Stimulated activated naive CD8-positive, alpha-beta T cell treated with anti-CD3 and anti-CD28 coated beads, Interleukin-15, amount 100 ng/mL, for 72 hours (primary cell): ENCODE results near the gene JSRP1.

Source experiments
- ATAC-seq: fragments of 150-1000 bp; cut with Tn5 transposase; 2 replicates; pipeline ENCODE4 v1.10.0; 2021; ENCODE audit warnings: mild to moderate bottlenecking, moderate library complexity
- DNase-seq, 2 donors: peaks; one replicate each; pipeline ENCODE4 v3.0.0; 2021 to 2022
- H3K27ac Mint-ChIP-seq, 2 donors: one replicate each; pipeline ENCODE4 v1.8.0; 2022; ENCODE audit warnings: mild to moderate bottlenecking in 2 of 2, mixed read lengths in 2 of 2, moderate library complexity in 2 of 2
- H3K27me3 Mint-ChIP-seq: one replicate; pipeline ENCODE4 v1.8.0; 2022; ENCODE audit warnings: mixed read lengths
- H3K4me1 Mint-ChIP-seq: one replicate; pipeline ENCODE4 v1.8.0; 2022; ENCODE audit warnings: mild to moderate bottlenecking, mixed read lengths
- H3K4me3 Mint-ChIP-seq, 2 donors: one replicate each; pipeline ENCODE4 v1.8.0; 2022; ENCODE audit warnings: mild to moderate bottlenecking in 2 of 2, mixed read lengths in 2 of 2, moderate library complexity in 1 of 2
- H3K9me3 Mint-ChIP-seq, 2 donors: one replicate each; pipeline ENCODE4 v1.8.0; 2022; ENCODE audit warnings: mixed read lengths in 2 of 2

JSRP1 gene

GRCh38 chr19:2246801-2247361 lies 9.3 kb downstream of the JSRP1 start:
- Mint-ChIP-seq H3K4me3 (no peak overlapping the region), H3K27me3 (peaks cover 14% of the 10 kb centered on the region), H3K4me1 (peaks cover 31% of the 10 kb centered on the region), H3K9me3 (no peaks in the 10 kb centered on the region), H3K27ac (no peak overlapping the region)
- ATAC-seq, result no peak
- DNase-seq, result no peak

GRCh38 chr19:2246014-2246620 lies 10.1 kb downstream of the JSRP1 start:
- Mint-ChIP-seq H3K4me1 (peaks cover 33% of the 10 kb centered on the region), H3K4me3 (no peak overlapping the region), H3K9me3 (no peaks in the 10 kb centered on the region), H3K27ac (peak overlapping the region in 1 of 2 donors; percentile 61), H3K27me3 (peaks cover 11% of the 10 kb centered on the region)
- DNase-seq (no peak), ATAC-seq (no peak)

- Mint-ChIP-seq H3K4me3 (no peak overlapping the region), H3K9me3 (no peaks in the 10 kb centered on the region), H3K27ac (no peak overlapping the region), H3K4me1 (peaks cover 37% of the 10 kb centered on the region), H3K27me3 (peaks cover 5% of the 10 kb centered on the region)
- ATAC-seq (no peak), DNase-seq (no peak)
Observed at GRCh38 chr19:2245273-2245672, 10.9 kb downstream of the JSRP1 start.

- Mint-ChIP-seq H3K9me3 (no peaks in the 10 kb centered on the region), H3K27me3 (no peaks in the 10 kb centered on the region), H3K27ac (no peak overlapping the region), H3K4me1 (peaks cover 38% of the 10 kb centered on the region), H3K4me3 (no peak overlapping the region)
- ATAC-seq (no peak), DNase-seq (no peak)
Observed at GRCh38 chr19:2244486-2244885, 11.7 kb downstream of the JSRP1 start.

- DNase-seq (no peak), ATAC-seq (no peak)
- Mint-ChIP-seq H3K27ac (no peak overlapping the region), H3K9me3 (no peaks in the 10 kb centered on the region), H3K4me3 (no peak overlapping the region), H3K27me3 (no peaks in the 10 kb centered on the region), H3K4me1 (peaks cover 42% of the 10 kb centered on the region)
Observed at GRCh38 chr19:2244125-2244411, 12.1 kb downstream of the JSRP1 start.

- Mint-ChIP-seq H3K27me3 (no peaks in the 10 kb centered on the region), H3K4me1 (peaks cover 48% of the 10 kb centered on the region), H3K9me3 (no peaks in the 10 kb centered on the region), H3K27ac (peak overlapping the region in 1 of 2 donors; percentile 78), H3K4me3 (no peak overlapping the region)
- ATAC-seq (no peak), DNase-seq (no peak)
Observed at GRCh38 chr19:2243274-2244124, 12.7 kb downstream of the JSRP1 start.

- H3K4me3 Mint-ChIP-seq, result no peak overlapping the region
Observed at GRCh38 chr19:2242816-2243215, 13.4 kb downstream of the JSRP1 start.

GRCh38 chr19:2242092-2242537 lies 14.1 kb downstream of the JSRP1 start:
- ATAC-seq (no peak), DNase-seq (no peak)
- no peak overlapping the region for H3K27ac Mint-ChIP-seq
- peaks cover 60% of the 10 kb centered on the region for H3K4me1 Mint-ChIP-seq
- H3K27me3 Mint-ChIP-seq, result no peaks in the 10 kb centered on the region
- H3K4me3 Mint-ChIP-seq, result peak overlapping the region in 1 of 2 donors; percentile 17
- H3K9me3 Mint-ChIP-seq, result no peaks in the 10 kb centered on the region

More at GRCh38 chr19:2242816-2243215, 13.4 kb downstream of the JSRP1 start:
- DNase-seq (no peak), ATAC-seq (no peak)
- Mint-ChIP-seq H3K4me1 (peaks cover 55% of the 10 kb centered on the region), H3K27me3 (no peaks in the 10 kb centered on the region), H3K9me3 (no peaks in the 10 kb centered on the region), H3K27ac (peak overlapping the region in 1 of 2 donors; percentile 45)

GRCh38 chr19:2240881-2241760 lies 15.1 kb downstream of the JSRP1 start:
- Mint-ChIP-seq H3K9me3 (no peaks in the 10 kb centered on the region), H3K27me3 (no peaks in the 10 kb centered on the region), H3K4me3 (peak overlapping the region; percentile 96 to 99), H3K27ac (peak overlapping the region; percentile 33 to 93), H3K4me1 (peaks cover 68% of the 10 kb centered on the region)
- ATAC-seq, result no peak
- no peak for DNase-seq

- Mint-ChIP-seq H3K27ac (peak overlapping the region; percentile 89 to 94), H3K4me3 (peak overlapping the region; percentile 96 to 99), H3K9me3 (no peaks in the 10 kb centered on the region), H3K27me3 (no peaks in the 10 kb centered on the region), H3K4me1 (peaks cover 74% of the 10 kb centered on the region)
- no peak for DNase-seq
- ATAC-seq, result no peak
Observed at GRCh38 chr19:2239771-2240770, 16.1 kb downstream of the JSRP1 start.

GRCh38 chr19:2239173-2239572 lies 17.0 kb downstream of the JSRP1 start:
- peak overlapping the region; percentile 96 to 99 for H3K4me3 Mint-ChIP-seq
- H3K27me3 Mint-ChIP-seq, result no peaks in the 10 kb centered on the region
- no peaks in the 10 kb centered on the region for H3K9me3 Mint-ChIP-seq
- peaks cover 83% of the 10 kb centered on the region for H3K4me1 Mint-ChIP-seq
- no peak for ATAC-seq
- H3K27ac Mint-ChIP-seq, result peak overlapping the region; percentile 27 to 94
- no peak for DNase-seq

GRCh38 chr19:2237869-2238153 lies 18.4 kb downstream of the JSRP1 start:
- Mint-ChIP-seq H3K4me1 (peaks cover 90% of the 10 kb centered on the region), H3K4me3 (peak overlapping the region; percentile 96 to 99), H3K27ac (peak overlapping the region; percentile 97 to 99), H3K27me3 (no peaks in the 10 kb centered on the region), H3K9me3 (no peaks in the 10 kb centered on the region)
- no peak for ATAC-seq
- no peak for DNase-seq

GRCh38 chr19:2237051-2237868 lies 19.0 kb downstream of the JSRP1 start:
- ATAC-seq (no peak), DNase-seq (no peak)
- Mint-ChIP-seq H3K4me1 (peaks cover 90% of the 10 kb centered on the region), H3K9me3 (no peaks in the 10 kb centered on the region), H3K4me3 (peak overlapping the region; percentile 96 to 99), H3K27ac (peak overlapping the region; percentile 97 to 99), H3K27me3 (no peaks in the 10 kb centered on the region)
